ENCODE measurements around the gene MRPL40.

GRCh38 chr22:19405133-19405532 lies 27.2 kb upstream of the MRPL40 start:
- TF ChIP-seq CTCF (IDR thresholded peaks at IDR 0.05) (no peak), EZH2 (IDR thresholded peaks at IDR 0.05; ENCODE audit: borderline replicate concordance, insufficient read depth, low read depth, low read length, poor library complexity, severe bottlenecking) (no peak)
